GM19463 (cell line): ENCODE measurements around the gene BABAM1.

ENCODE experiments used
- ATAC-seq: cut with Tn5 transposase; IDR thresholded peaks from one replicate; pipeline ENCODE4 v1.9.1; 2021; ENCODE audit warnings: mild to moderate bottlenecking, moderate library complexity; ENCODE audit not compliant: unreplicated experiment

The BABAM1 gene

DNA sequence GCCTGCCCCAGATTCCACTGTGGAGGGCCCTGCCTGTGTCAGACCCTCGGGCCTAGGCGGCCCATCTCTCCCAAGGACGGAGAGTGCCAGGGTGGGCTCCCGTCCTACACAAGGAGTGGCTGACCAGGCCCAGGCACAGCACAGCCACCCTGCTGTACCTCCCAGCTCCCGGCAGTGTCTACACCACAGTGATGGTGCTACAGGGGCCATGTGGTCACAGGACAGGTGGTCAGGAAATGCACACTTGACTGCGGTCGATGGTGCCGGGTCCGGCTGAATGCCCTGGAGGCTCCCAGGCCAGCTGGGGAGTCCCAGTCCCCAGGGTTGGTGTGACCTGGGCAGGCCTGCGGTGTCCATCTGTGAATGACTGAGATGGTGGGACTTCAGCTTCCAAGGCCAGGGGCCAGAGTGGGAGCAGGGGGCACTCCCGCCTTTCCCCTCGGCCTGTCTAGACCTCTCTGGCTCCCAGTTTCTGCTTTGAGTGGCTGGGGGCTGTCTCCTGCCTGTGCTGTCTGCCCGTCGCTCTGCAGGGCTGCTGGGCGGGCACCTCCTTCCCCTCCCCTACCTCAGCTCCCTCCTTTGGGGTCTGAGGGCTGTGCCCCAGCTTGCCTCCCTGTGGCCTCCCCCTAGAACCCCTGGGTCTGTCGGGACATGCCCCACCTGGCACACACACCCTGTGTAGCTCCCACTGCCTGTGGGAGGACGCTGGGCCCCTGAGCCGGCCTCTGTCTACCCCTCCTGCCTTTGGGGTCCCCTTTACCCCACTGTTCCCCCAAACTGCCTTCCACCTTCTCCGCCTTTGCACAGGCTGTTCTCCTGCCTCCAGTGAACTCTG, 54.6 kb downstream of the BABAM1 start:
- ATAC-seq = no peak

DNA sequence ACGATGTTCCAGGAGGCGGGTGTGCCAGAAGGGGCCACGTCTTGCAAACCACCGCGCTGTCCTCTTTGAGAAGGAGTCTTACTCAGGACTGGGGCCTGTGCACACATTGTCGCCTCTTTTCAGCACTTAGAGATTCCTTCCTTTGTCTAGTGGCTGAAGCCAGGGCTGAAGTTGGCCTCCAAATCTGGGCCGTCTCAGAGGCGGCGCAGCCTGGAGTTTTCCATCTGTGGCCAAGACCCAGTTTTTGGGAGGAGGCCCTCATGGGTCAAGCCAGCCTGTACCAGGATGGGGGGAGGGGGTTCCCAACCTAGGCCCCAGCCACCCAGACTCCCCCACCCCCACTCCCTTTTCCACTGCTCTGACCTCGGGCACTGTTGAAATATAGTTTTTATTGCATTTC, 55.6 kb downstream of the BABAM1 start:
- no peak for ATAC-seq

DNA sequence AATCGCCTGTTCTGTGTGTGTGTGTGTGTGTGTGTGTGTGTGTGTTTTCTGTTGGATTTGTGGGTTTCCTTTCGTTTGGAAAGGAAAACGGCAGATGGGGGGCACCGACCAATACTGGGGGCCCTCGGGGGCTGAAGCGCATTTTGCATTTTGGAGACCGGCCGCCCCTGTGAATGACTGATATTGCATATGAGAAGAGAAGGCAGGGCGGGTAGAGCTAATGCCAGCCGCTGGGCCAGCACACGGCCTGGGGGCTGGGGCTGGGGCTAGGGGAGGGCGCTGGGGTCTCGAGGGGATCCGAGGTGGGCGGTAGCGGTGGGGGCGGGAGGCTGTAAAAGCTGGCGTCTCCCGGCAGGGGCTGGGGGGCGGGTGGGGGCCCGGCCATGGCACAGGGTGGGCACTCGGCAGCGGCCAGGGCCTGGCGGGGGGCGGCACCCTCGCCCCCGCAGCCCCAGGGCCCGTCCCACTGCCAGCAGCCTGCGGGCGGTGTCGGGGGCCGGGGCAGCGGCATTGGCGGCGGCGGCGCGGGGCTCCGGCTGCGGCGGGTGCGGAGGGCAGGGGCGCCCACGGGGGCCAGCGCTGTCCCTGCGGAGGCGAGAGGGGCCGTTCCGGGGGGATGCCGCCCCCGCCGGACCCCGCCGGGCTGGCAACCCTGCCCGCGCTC, 56.2 kb downstream of the BABAM1 start:
- no peak for ATAC-seq

DNA sequence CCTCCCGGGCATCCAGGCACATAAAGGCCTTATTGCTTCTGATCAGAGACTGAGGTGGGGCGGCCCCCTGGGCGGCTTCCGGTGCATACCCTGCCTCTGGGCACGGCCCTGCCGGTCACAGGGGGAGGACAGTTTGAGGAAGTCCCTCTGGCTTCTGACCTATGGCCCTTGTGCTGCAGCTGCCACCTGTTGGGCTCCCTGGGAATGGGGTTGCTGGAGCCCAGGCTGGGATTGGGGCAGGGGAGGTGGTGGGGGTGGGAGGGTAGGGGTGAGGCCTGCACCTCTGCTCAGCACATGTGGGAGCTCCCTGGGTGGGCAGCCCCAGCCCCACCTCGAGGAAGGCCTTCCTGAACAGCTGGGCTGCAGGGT, 56.7 kb downstream of the BABAM1 start:
- no peak for ATAC-seq

DNA sequence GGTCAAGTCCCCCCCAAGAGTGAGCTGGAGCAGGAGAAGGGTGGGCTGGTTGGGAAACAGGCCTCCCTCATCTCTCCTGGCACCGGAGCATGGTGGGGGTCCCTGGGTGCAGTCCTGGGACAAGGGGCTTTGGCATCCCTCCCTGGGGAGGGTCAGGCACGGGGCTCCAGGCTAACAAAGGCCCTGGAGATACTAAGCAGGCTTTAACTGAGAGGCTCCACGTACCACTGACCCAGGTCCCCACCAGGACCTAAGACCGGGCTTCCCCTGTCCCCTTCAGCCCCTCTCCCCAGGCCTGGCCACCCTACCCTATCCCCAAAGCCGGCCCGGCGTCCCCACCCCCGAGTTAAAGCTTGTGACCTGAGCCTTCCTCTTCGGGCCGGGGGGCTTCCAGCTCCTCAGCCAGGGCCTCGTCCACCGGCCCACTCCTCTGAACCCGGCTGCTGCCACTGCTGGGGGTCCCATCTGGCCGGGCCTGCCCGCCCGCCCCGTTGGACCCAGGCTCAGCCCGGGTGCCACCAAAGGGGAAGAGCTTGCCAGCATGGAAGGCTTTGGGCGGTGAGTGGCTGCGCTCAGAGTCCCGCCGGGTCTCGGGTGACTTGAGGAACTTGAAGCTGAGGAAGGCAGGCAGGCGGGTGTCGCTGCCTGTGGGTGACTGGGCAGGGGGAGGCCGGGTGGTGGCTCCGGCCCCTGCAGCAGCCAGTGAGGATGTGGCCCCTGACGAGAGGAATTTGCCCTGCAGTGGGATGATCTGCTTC, 57.3 kb downstream of the BABAM1 start:
- no peak for ATAC-seq

DNA sequence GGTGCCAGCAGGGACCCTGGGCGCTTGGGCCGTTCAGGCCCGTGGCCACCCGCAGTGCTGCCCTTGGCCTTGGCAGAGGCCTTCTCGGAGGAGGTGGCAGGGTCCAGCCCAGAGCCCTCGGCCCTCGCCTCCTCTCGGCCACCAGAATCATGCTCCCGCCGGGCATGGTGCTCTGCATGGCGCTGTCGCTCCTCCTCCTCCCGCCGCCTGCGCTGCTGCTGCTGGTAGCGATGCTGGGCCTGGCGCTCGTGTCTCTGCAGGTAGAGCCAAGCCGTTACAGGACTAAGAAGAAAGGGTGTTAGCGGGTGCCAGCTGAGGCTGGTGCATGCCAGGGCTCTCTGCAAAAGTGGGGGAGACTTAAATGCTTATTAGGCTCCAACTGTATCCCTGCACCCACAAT, 57.9 kb downstream of the BABAM1 start:
- ATAC-seq = no peak

DNA sequence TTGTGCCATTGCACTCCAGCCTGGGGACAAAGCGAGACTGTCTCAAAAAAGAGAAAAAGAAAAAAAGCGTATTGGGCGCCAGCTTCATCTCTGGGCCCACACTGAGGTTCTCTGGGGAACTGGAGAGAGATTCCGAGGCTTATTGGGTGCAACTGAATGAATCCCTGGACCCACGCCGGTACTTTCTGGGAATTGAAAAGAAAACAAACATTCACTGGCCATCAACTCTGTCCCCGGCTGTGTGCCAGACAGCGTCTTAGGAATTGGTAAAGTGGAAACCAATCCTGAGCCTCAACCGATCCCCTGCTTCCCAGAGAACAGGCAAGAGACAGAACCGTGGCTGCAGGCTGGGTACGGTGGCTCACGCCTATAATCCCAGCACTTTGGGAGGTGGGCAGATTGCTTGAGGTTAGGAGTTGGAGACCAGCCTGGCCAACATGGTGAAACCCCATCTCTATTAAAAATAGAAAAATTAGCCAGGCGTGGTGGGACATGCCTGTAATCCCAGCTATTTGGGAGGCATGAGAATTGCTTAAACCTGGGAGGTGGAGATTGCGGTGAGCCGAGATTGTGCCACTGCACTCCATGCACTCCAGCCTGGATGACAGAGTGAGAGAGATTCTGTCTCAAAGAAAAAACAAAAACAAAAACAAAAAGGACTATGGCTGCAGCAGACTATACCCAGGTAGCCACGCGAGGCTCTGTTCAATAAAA, 58.8 kb downstream of the BABAM1 start:
- ATAC-seq = no peak

DNA sequence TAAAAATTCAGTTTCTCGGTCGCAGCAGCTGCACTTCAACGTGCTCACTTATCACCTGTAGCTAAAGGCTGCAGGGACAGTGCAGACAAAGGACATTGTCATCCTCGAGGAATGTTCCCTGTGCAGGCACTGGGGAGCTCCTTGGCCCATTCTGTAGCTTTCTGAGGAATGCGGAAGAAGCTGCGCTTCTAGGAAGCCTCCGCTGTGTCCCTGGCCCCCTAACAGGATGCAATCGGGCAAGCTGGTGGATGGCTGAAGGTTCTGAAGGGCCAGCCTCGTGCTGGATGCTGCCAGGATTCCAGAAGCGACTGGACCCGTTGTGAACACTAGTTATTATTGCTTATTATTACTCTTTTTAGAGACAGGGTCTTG, 59.3 kb downstream of the BABAM1 start:
- no peak for ATAC-seq

DNA sequence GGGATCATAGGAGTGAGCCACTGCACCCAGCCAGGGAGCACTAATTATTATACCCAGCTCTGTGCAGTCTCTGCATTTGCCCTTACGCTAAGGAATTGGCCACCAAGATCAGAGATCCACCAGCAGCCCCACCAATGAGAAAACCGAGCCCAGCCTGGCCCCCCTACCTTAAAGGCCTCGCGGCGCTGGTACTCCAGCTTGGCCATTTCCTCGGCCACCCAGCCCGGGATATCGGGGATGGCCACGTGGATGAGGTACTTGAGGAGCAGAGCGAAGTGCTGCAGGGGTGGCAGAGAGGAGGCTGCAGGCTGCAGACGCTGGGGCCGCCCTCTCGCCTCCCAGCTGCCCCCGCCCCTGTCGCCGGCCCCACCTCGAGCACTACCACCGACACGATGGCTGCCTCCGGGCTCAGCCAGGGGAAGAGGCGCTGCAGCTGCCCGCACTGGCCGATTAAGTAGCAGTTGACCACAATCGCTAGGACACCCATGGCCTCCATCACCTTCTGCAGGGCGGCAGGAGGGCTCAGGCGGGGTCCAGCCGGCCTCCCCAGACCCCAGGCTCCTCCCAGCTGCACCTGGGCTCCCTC, 59.9 kb downstream of the BABAM1 start:
- no peak for ATAC-seq

DNA sequence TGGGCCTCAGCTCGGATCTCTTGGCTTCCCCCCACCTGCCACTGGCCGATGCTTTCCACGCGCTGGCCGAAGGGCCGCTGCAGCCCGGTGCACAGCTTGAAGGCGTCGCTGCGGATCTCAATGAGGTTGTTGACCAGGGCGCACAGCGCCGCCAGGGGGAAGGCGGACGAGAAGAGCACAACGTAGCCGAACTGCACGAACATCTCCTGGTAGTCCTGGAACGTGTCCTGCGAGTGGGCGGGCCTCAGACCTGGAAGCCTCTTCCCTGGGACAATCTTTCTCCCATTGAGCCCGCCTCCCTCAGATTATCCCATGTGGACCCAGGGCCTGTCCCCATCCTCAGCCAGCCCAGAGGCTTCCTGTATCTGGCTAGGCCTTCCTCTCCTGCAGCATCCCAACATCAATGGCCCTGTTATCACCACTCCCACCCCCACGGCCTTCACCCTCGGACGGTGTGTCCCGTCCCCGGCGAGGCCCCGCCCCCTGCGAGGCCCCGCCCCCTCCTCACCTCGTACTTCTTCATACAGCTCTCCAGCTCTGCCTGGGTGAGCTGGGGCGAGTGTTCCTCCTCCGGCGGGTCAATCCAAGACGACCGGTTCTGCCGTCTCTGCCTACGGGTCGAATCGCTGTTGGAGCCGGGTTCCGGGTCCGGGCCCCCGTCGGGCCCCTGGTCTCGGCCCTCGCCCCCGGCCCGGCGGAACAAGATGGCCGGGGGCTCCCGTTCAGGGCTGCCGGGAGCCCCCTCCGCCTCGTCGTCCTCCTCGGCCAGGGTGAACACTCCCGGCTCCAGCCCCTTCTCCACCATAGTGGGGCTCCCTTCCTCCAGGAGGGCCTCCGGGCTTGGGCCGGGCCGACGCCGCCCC, 60.6 kb downstream of the BABAM1 start:
- no peak for ATAC-seq
